NB4 (cell line): Measurements from ENCODE around the gene CRACR2B.

Source experiments
- DNase-seq: peaks from one replicate; pipeline ENCODE4 v3.0.0; 2010; ENCODE audit warnings: low read depth
- H3K4me3 ChIP-seq: one replicate; pipeline ENCODE4 v1.5.1; 2011; ENCODE audit warnings: mild to moderate bottlenecking, low read depth, low read length, moderate library complexity
- MYC ChIP-seq: IDR thresholded peaks from 2 replicates; pipeline ENCODE4 v1.6.1; 2011; ENCODE audit warnings: low read depth, low read length
- POLR2A ChIP-seq: IDR thresholded peaks from 2 replicates; pipeline ENCODE4 v1.6.1; 2011; ENCODE audit warnings: mild to moderate bottlenecking; ENCODE audit not compliant: insufficient read length; ENCODE audit errors: extremely low read depth
- TF ChIP-seq, protein P1 (sequence below): IDR thresholded peaks from one replicate; pipeline ENCODE4 v1.5.1; 2012; ENCODE audit warnings: low read depth, low read length
- TF ChIP-seq, protein P2 (sequence below): IDR thresholded peaks from 2 replicates; pipeline ENCODE4 v1.6.1; 2011; ENCODE audit warnings: low read depth, low read length

Gene CRACR2B

DNA sequence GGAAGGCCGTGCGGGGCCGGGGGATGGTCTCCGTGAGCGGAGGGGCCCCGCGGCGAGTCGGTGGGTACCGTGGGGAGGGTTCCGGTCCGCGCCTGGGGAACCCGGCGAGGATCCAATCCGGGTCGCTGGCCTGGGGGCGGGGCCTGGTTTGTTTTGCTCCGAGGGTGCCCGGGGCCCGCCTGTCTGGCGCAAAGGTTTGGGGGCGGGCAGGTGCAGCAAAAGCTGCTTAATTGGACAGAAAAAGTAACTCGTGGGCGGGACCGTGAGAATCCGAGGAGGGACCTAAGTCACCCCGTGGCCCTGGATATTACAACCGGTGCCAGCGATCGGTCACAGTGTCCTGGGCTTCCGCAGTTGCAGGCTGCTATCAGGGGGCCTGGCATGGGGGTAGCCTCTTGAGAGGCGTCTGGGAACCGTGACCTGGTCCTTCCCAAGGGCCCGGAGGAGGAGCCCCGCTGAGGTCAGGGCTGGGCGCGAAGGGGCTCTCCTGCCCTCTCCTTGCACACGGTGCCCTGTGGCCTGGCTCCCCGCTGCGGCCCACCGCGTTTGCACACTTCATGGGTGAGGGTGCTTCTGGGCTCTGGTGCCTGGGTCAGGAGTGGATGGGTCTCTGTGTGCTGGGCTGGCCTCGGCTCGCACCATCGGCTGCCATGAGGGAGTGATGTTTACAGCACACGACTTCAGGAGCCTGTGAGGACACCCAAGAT lies 7.6 kb upstream of the CRACR2B start:
- TF ChIP-seq, protein P1, sequence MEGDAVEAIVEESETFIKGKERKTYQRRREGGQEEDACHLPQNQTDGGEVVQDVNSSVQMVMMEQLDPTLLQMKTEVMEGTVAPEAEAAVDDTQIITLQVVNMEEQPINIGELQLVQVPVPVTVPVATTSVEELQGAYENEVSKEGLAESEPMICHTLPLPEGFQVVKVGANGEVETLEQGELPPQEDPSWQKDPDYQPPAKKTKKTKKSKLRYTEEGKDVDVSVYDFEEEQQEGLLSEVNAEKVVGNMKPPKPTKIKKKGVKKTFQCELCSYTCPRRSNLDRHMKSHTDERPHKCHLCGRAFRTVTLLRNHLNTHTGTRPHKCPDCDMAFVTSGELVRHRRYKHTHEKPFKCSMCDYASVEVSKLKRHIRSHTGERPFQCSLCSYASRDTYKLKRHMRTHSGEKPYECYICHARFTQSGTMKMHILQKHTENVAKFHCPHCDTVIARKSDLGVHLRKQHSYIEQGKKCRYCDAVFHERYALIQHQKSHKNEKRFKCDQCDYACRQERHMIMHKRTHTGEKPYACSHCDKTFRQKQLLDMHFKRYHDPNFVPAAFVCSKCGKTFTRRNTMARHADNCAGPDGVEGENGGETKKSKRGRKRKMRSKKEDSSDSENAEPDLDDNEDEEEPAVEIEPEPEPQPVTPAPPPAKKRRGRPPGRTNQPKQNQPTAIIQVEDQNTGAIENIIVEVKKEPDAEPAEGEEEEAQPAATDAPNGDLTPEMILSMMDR = no peak
- peak; percentile 26 for TF ChIP-seq MYC
- TF ChIP-seq, protein P2, sequence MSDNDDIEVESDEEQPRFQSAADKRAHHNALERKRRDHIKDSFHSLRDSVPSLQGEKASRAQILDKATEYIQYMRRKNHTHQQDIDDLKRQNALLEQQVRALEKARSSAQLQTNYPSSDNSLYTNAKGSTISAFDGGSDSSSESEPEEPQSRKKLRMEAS = peak; percentile 41; the same call in 1 of the 2 replicates
- no peak for TF ChIP-seq POLR2A
- peak; percentile 93 for DNase-seq

DNA sequence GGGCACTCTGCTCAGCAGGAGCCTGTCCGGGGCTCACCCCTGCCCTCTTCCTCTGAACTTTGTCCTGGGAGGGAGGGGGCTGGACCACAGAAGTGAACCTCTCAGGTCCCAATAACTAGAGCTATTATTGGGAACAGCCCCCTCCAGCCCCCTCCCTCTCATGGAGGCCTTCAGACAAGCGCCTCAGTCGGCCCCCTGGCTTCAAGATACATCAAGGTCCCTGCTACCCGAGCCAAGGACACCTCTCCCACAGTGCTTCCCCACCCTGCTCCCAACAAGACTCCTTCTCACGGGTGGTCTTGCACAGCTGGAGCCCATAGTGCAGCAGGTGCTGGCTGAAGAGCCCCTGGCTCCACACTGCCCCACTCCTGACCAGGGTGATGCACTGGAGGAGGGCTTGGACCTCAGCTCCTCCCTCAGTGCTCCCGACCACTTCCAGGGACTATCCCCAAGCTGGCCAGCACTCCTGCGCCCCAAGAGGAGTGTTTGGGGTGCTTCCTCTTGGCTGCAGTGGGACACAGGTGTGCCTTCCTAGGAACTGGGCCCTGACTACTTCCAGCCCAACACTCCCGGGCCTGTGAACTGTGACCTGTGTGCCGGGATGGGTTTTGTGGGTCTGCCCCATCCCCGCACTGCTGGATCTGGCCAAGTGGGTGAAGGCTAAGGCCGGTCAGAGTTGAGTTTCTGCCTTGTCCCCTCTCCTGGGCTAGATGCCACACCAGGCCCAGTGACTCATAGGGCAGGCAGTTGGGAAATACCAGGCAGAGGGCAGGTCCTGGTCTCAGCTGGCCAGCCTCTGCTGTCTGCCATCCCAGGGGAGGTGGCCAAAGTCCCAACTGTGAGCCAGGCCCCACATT lies 6.8 kb upstream of the CRACR2B start:
- TF ChIP-seq, protein P2 = no peak
- TF ChIP-seq, protein P1 = no peak
- TF ChIP-seq POLR2A (no peak), MYC (no peak)
- peak; percentile 61 for DNase-seq
- peak overlapping the region; percentile 68 for H3K4me3 ChIP-seq

More for the DNA sequence above, 7.6 kb upstream of the CRACR2B start:
- peak overlapping the region; percentile 68 for H3K4me3 ChIP-seq

DNA sequence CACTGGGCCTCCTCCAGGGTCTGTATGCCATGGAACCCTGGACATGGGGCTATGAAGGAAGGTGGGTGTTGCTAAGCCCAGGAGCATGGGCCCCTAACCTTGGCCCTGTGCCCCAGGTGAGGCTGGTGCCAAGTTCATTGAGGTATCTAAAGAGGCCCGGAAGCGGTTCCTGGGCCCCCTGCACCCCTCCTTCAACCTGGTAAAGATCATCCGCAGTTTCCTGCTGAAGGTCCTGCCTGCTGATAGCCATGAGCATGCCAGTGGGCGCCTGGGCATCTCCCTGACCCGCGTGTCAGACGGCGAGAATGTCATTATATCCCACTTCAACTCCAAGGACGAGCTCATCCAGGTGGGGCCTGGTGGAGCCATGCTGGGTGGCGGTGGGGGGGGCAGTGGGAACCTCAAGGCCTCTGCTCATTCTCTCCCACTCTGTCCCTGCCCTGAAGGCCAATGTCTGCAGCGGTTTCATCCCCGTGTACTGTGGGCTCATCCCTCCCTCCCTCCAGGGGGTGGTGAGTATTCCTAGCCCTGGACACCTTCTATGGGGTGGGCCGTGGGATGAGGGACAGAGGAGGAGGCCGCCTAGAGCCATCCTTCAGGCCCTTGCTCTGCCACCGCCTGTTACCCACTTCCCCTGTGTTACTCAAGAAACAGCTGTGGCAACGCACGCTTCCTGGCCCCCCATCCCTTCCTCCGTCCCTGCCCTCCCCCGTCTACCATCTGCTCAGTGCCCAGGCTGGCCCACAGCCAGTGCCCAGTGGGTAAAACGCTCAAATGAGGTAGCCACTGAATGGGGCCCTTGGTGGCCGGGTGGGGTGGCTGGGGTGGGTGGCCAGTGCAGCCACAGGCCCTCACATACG lies 6.0 kb upstream of the CRACR2B start:
- H3K4me3 ChIP-seq = peak overlapping the region; percentile 68
- no peak for TF ChIP-seq POLR2A
- TF ChIP-seq, protein P1 = no peak
- peak; percentile 50; the same call in 1 of the 2 replicates for TF ChIP-seq MYC
- TF ChIP-seq, protein P2 = peak; percentile 58
- DNase-seq = peak; percentile 73

DNA sequence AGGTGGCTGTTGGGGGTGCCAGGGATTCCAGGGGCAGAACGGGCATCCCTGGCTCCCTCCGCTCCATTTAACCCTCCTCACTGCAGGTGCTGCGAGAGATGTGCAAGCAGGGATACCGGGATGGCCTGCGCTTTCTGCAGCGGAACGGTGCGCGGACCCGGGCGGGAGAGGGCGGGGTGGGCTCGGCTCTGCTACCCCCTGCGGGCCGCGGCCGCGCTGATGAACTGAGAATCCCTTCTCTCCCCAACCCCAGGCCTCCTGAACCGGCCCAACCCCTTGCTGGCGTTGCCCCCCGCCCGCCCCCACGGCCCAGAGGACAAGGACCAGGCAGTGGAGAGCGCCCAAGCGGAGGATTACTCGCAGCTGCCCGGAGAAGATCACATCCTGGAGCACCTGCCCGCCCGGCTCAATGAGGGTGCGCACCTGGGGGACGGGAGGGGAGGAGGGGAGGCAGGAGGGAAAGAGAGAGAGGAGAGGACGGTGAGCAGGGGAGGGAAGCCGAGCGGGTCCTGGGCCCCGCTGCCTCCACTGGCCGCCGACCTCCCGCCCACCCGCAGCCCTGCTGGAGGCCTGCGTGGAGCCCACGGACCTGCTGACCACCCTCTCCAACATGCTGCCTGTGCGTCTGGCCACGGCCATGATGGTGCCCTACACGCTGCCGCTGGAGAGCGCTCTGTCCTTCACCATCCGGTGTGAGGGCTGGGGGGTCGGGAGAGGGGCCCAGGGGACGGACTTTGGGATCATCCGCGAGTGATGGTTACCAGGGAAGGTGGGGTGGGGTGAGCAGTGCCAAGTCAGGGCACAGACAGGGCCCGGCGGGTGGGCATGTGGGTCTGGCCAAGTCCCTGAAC lies 4.1 kb upstream of the CRACR2B start:
- DNase-seq = no peak
- TF ChIP-seq, protein P2 = no peak
- H3K4me3 ChIP-seq = no peak overlapping the region

DNA sequence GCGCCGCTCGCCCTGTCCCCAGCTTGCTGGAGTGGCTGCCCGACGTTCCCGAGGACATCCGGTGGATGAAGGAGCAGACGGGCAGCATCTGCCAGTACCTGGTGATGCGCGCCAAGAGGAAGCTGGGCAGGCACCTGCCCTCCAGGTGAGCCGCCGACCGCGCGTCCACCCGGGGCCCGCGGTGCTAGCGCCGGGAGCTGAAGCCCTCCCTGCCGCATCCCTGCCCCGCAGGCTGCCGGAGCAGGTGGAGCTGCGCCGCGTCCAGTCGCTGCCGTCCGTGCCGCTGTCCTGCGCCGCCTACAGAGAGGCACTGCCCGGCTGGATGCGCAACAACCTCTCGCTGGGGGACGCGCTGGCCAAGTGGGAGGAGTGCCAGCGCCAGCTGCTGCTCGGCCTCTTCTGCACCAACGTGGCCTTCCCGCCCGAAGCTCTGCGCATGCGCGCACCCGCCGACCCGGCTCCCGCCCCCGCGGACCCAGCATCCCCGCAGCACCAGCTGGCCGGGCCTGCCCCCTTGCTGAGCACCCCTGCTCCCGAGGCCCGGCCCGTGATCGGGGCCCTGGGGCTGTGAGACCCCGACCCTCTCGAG lies 3.3 kb upstream of the CRACR2B start:
- TF ChIP-seq MYC (no peak), POLR2A (no peak)
- TF ChIP-seq, protein P1 = no peak
- TF ChIP-seq, protein P2 = no peak
- no peak overlapping the region for H3K4me3 ChIP-seq
- no peak for DNase-seq
